Thoracic aorta (tissue), 2 donors: Measurements from ENCODE around the gene TM9SF1. TPM values are rescaled to one million over a fixed set of nuclear protein-coding genes. Genes with fewer than 3 reads are reported as not detected.
"Not testable (repeated sequence)": the region's sequence is repeated elsewhere in the genome, so short reads cannot be mapped to it uniquely, and the experiment has no call there.

ENCODE experiments used
- ATAC-seq: fragments of 150-250 bp; one replicate; pipeline ENCODE4 v1.8.0; 2017; ENCODE audit warnings: low read depth; ENCODE audit not compliant: insufficient number of reproducible peaks, low FRiP score
- DNase-seq: peaks from one replicate; pipeline ENCODE4 v3.0.0-alpha.2; 2020; ENCODE audit warnings: low spot score
- H3K27ac ChIP-seq, 2 donors: fragments of 200-600 bp; sonication (generic); 1 replicate in 1 of 2; 2 replicates in 1 of 2; pipeline ENCODE4 v1.5.1; 2016; ENCODE audit warnings: mild to moderate bottlenecking in 2 of 2, moderate library complexity in 2 of 2
- H3K27me3 ChIP-seq: fragments of 200-600 bp; sonication (generic); replicated peaks from 2 replicates; pipeline ENCODE4 v1.6.0; 2016; ENCODE audit warnings: mild to moderate bottlenecking; ENCODE audit not compliant: insufficient read depth
- H3K36me3 ChIP-seq: fragments of 200-600 bp; sonication (generic); one replicate; pipeline ENCODE4 v1.5.1; 2016
- H3K4me1 ChIP-seq, 2 donors: fragments of 200-600 bp; sonication (generic); 1 replicate in 1 of 2; 2 replicates in 1 of 2; pipeline versions ENCODE4 v1.5.1 to v1.6.0; 2016; ENCODE audit warnings: low read depth in 2 of 2, mild to moderate bottlenecking in 1 of 2; ENCODE audit not compliant: control insufficient read depth in 1 of 2
- H3K4me3 ChIP-seq: fragments of 200-600 bp; sonication (generic); 2 replicates; pipeline ENCODE4 v1.5.1; 2016; ENCODE audit warnings: mild to moderate bottlenecking
- H3K9me3 ChIP-seq: fragments of 200-600 bp; sonication (generic); 2 replicates; pipeline ENCODE4 v1.5.1; 2016
- total RNA-seq, 2 donors: library from RNA; depleted of rRNA; stranded (reverse); fragments of >200 nt; gene quantifications; one replicate each; pipeline versions ENCODE4 v1.1.0 to v1.2.3, GENCODE V29; 2016
- TF ChIP-seq, protein P1 (sequence below): fragments of 200-600 bp; sonication (generic); IDR thresholded peaks from one replicate; pipeline ENCODE4 v1.5.1; 2019; ENCODE audit warnings: antibody characterized with exemption

Gene TM9SF1
- total RNA-seq, 2 donors from 2014 or later, result 51.8 to 81.9 TPM

DNA sequence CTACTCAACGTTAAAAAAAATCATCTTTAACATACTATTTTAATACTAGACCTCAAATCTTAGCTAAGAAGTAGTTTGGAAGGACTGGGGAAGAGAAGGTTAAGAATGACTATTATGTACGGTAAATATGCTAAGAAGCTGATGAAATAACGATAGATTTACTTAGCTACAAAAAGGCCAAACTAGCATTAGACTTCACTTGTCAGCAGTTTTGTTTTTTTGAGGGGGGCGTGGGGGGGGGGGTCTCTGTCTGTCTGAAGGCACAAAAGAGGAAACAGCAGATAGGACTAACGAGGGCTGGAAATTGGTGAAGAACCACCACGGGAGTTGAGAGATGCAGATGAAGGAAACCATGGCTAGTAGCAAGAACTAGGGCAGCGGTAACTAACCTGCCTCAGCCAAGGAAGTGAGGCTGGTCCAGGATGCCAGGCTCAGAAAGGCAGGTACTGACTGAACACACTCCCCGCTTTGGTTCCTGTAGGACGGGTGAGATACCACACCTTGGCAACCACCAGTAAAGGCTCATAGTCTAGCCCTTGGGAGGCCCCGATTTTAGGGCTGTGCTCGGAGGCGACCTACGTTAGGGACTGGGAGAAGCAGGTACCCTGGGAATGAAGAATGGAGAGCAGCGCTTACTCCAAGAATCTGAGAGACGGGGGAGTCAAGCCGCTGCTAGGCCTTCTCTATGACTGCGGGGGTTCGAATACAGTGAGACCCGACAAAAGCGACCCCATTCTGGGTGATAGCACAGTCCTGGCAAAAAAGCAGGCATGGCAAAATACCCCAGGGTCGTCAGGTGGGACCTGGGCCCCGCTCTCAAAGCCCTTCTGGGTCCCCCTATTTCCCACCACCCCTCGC, 36.3 kb upstream of the TM9SF1 start:
- peaks cover 9% of the 10 kb centered on the region for H3K36me3 ChIP-seq
- DNase-seq (no peak), ATAC-seq (no peak)
- no peaks in the 10 kb centered on the region for H3K27me3 ChIP-seq
- no peaks in the 10 kb centered on the region for H3K9me3 ChIP-seq
- peak overlapping the region; percentile 81 to 82 for H3K27ac ChIP-seq
- H3K4me1 ChIP-seq, result peaks cover 12 to 39% of the 10 kb centered on the region in 2 donors
- H3K4me3 ChIP-seq, result peak overlapping the region; percentile 74
- TF ChIP-seq, protein P1, sequence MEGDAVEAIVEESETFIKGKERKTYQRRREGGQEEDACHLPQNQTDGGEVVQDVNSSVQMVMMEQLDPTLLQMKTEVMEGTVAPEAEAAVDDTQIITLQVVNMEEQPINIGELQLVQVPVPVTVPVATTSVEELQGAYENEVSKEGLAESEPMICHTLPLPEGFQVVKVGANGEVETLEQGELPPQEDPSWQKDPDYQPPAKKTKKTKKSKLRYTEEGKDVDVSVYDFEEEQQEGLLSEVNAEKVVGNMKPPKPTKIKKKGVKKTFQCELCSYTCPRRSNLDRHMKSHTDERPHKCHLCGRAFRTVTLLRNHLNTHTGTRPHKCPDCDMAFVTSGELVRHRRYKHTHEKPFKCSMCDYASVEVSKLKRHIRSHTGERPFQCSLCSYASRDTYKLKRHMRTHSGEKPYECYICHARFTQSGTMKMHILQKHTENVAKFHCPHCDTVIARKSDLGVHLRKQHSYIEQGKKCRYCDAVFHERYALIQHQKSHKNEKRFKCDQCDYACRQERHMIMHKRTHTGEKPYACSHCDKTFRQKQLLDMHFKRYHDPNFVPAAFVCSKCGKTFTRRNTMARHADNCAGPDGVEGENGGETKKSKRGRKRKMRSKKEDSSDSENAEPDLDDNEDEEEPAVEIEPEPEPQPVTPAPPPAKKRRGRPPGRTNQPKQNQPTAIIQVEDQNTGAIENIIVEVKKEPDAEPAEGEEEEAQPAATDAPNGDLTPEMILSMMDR, result no peak

DNA sequence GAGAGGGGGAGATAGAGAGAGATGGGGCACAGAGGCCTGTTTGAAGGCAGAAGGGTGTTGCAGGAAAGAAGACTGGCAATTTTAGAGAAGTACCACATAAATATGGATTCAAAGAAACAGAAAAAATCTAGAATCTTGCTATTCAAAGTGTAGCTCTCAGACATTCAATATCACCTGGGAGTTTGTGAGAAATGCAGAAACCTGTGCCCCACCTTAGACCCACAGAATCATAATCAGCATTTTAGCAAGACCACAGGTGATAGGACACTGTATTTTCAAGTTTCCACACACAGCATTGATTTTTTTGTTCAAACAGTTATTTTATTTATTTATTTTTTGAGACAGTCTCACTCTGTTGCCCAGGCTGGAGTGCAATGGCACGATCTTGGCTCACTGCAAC, 33.7 kb upstream of the TM9SF1 start:
- TF ChIP-seq, protein P1, result no peak
- DNase-seq (no peak), ATAC-seq (no peak)
- H3K27me3 ChIP-seq, result no peaks in the 10 kb centered on the region
- no peak overlapping the region for H3K27ac ChIP-seq
- H3K9me3 ChIP-seq, result no peaks in the 10 kb centered on the region
- H3K4me1 ChIP-seq, result peaks cover 10 to 27% of the 10 kb centered on the region in 2 donors
- H3K36me3 ChIP-seq, result no peaks in the 10 kb centered on the region
- H3K4me3 ChIP-seq, result no peak overlapping the region

DNA sequence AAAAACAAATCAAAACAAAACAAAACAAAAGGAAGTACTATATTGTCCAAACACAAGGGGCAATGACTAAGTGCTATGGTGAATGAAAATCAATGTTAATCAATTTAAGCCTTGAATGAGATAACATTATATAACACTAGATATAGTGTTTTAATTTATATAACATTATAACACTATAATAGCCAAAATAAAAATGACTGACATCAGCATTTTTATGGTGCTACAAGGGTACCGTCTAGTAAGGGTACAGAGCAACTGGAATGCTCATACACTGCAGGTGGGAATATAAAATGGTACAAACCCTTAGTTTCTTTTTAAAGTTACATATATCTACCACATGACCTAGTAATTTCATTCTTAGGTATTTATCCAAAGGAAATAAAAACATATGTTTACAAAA, 31.2 kb upstream of the TM9SF1 start:
- ATAC-seq (no peak), DNase-seq (no peak)
- Histone ChIP-seq H3K36me3 (no peaks in the 10 kb centered on the region), H3K4me3 (no peak overlapping the region), H3K9me3 (no peaks in the 10 kb centered on the region), H3K27me3 (no peaks in the 10 kb centered on the region), H3K4me1 (peaks cover 3 to 13% of the 10 kb centered on the region in 2 donors), H3K27ac (no peak overlapping the region)
- TF ChIP-seq, protein P1, result no peak

DNA sequence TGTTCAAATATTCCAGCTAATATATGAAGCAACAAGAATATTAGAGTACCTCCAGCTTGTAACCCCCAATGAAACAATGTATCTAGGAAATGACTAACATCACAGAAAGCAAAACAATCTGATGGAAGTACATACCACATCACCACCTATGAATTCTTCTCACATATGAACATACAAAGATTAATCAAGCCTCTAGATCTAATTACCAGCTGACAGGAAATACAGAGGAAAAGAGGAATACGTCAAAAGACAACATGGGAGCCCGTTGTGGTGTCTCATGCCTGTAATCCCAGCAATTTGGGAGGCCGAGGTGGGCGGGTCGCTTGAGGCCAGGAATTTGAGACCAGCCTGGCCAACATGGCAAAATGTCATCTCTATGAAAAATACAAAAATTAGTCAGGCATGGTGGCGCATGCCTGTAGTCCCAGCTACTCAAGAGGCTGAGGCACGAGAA, 29.4 kb upstream of the TM9SF1 start:
- TF ChIP-seq, protein P1, result no peak
- ATAC-seq (no peak), DNase-seq (no peak)
- no peak overlapping the region for H3K27ac ChIP-seq
- no peaks in the 10 kb centered on the region for H3K27me3 ChIP-seq
- peaks cover 0 to 3% of the 10 kb centered on the region in 2 donors for H3K4me1 ChIP-seq
- no peaks in the 10 kb centered on the region for H3K9me3 ChIP-seq
- H3K36me3 ChIP-seq, result no peaks in the 10 kb centered on the region
- no peak overlapping the region for H3K4me3 ChIP-seq

DNA sequence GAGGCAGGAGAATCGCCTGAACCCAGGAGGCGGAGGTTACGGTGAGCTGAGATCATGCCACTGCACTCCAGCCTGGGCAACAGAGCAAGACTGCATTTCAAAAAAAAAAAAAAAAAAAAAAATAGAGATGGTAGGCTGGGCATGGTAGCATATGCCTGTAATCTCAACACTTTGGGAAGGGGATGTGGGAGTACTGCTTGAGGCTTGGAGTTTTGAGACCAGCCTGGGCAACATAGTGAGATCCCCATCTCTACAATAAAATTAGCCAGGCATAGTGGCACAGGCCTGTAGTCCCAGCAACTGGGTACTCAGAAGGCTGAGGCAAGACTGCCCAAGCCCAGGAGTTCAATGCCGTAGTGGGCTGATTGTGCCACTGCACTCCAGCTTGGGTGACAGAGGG, 27.7 kb upstream of the TM9SF1 start:
- not testable (repeated sequence) for H3K36me3 ChIP-seq, H3K27ac ChIP-seq, H3K4me3 ChIP-seq, H3K9me3 ChIP-seq, ATAC-seq, H3K27me3 ChIP-seq, H3K4me1 ChIP-seq, DNase-seq
